ENCODE measurements around the gene PRDX3.

The PRDX3 gene

DNA sequence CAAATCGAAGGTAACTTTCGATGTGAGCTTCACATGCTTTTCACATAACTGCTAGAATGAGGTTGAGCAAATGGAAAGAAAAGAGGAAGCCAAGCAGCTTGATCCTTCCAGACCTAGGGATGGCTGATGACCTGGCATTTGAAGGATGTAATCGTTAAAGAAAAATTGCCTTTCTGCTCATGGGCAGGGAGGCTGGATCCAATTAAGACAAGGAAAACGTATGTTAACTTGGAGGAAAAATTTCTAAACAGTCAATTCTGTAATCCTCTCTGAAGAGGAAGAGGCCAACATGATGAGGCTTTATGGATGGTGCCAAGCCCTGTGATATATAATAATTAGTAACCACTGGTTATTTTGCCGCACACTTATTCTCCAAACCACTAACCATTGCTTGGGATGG is 41.3 kb upstream of the PRDX3 start:
- no peak overlapping the region for H3K4me3 ChIP-seq (ENCODE audit: low read depth, low read length)
- DNase-seq (ENCODE audit: low read depth): no peak
- TF ChIP-seq, protein P1, sequence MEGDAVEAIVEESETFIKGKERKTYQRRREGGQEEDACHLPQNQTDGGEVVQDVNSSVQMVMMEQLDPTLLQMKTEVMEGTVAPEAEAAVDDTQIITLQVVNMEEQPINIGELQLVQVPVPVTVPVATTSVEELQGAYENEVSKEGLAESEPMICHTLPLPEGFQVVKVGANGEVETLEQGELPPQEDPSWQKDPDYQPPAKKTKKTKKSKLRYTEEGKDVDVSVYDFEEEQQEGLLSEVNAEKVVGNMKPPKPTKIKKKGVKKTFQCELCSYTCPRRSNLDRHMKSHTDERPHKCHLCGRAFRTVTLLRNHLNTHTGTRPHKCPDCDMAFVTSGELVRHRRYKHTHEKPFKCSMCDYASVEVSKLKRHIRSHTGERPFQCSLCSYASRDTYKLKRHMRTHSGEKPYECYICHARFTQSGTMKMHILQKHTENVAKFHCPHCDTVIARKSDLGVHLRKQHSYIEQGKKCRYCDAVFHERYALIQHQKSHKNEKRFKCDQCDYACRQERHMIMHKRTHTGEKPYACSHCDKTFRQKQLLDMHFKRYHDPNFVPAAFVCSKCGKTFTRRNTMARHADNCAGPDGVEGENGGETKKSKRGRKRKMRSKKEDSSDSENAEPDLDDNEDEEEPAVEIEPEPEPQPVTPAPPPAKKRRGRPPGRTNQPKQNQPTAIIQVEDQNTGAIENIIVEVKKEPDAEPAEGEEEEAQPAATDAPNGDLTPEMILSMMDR (conservative IDR thresholded peaks at IDR 0.05; ENCODE audit: low read depth, low read length): no peak

DNA sequence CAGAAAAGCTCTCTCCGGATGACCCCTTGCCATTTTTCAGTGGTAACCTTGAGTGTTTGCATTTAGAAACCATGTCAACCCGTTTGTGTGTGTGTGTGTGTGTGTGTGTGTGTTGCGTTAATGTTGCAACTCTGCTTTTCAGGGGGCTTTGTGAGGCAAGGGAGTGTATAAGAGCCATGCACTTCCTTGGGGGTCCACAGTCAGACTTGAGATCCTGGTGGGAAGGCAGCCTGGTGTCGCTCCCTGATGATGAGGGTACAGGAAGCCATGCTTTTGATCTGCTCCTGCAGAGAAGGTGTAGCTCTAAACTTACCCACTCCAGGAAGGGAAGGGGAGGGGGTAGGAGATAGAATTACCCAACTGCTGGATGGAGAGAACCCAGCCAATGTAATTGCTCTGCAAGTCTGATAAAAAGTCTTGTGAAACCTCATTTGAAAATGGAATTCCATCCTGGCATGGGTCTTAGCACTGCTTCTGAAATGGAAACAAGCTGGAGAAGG is 39.4 kb upstream of the PRDX3 start:
- H3K4me3 ChIP-seq (ENCODE audit: low read depth, low read length): no peak overlapping the region
- TF ChIP-seq, protein P1 (conservative IDR thresholded peaks at IDR 0.05; ENCODE audit: low read depth, low read length): no peak
- DNase-seq (ENCODE audit: low read depth): peak; percentile 76

DNA sequence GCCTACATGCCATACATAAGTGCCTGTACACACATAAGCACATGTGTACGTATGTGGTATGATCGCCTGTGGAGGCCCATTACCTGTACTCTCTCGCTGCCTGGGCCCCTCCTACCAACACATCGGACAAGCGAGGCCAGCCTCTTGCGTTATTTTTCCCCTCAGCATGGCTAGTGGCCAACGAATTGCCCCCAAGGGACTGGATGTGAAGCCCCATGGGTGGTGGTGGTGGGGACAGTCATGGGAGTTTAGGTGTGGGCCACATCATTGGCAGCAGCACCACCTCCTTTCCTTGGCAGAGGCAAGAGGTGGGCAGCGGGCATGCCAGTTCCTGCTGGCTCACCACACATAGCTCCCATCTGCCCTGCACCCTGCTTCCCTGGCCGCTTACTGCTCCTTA is 38.8 kb upstream of the PRDX3 start:
- DNase-seq (ENCODE audit: low read depth): no peak
- no peak overlapping the region for H3K4me3 ChIP-seq (ENCODE audit: low read depth, low read length)
- TF ChIP-seq, protein P1 (conservative IDR thresholded peaks at IDR 0.05; ENCODE audit: low read depth, low read length): no peak

DNA sequence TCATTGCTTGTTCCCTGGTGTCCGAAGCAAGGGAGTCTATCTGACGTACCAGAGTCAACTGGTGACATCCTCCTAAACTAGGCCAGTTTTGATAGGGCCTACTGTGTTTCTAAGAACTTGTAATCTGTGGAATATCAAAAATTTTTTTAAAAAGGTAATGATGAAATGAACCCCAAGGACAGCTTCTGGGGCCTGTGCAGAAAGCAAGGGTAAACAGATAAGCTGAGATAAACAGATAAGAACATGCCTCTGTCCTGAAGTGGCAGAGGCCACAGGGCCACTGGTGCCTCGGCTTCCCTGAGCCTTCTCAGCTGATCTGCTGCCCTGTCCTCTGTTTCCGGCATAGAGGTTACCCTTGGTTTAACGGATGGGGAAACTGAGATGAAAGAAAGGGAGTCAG is 37.5 kb upstream of the PRDX3 start:
- no peak overlapping the region for H3K4me3 ChIP-seq (ENCODE audit: low read depth, low read length)
- TF ChIP-seq, protein P1 (conservative IDR thresholded peaks at IDR 0.05; ENCODE audit: low read depth, low read length): no peak
- DNase-seq (ENCODE audit: low read depth): no peak

DNA sequence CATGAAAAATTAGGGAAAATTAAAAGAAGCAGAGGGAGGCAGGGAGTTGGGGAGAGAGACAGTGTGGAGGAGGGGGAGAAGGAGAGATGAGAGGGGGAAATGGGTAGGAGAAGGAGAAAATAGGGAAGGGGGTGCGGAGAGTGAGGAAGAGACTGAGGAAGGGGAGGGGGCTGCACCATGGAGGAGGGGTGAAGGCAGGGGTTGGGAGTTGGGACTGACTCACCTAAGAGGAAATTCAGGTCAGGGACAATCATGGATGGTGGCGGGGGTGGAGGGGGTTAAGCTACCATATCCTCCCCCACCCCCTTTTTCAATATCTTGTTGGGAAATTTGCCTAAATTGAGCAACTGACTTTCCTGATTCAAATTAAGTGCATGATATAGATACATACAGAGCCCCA is 36.8 kb upstream of the PRDX3 start:
- DNase-seq (ENCODE audit: low read depth): no peak
- TF ChIP-seq, protein P1 (conservative IDR thresholded peaks at IDR 0.05; ENCODE audit: low read depth, low read length): no peak
- H3K4me3 ChIP-seq (ENCODE audit: low read depth, low read length): no peak overlapping the region

DNA sequence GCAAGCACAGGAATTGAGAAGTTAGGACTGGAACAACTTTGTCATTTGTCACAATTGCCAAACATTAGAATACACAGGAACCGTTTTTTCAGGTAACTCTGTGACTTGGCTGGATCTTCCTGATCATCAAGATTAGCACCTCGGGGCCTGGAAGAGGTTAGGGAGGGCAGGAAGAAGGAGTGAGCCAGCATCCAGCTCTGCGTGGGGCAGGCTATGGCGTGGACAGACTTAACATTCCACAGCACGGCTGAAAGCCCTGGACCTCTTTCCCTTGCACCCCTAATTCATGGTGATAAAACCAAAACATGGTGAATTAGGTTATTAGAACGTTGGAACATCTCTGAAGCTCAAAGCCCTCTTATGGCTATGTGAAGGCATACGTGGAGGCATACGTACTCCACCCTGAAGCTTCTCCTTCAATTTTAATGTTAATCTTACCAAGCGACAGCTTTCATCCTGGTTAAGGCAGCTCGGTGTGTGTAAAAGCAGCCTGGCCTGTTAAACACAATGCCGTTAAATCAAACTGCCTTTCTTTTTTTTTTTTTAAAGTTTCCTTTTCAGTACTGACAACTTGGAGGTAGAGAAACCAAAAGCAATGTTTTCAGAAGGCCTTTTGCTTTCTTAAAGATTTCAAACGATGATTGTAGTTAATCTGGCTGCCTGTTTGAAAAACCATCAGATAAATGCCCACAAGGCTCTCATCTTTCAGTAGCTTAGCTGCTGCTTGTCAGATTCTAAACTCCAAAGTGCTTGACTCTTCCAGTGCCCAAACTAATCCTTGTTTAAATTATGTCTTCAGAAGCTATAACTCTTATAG is 33.2 kb upstream of the PRDX3 start:
- TF ChIP-seq, protein P1 (conservative IDR thresholded peaks at IDR 0.05; ENCODE audit: low read depth, low read length): no peak
- DNase-seq (ENCODE audit: low read depth): peak; percentile 54
- H3K4me3 ChIP-seq (ENCODE audit: low read depth, low read length): no peak overlapping the region

DNA sequence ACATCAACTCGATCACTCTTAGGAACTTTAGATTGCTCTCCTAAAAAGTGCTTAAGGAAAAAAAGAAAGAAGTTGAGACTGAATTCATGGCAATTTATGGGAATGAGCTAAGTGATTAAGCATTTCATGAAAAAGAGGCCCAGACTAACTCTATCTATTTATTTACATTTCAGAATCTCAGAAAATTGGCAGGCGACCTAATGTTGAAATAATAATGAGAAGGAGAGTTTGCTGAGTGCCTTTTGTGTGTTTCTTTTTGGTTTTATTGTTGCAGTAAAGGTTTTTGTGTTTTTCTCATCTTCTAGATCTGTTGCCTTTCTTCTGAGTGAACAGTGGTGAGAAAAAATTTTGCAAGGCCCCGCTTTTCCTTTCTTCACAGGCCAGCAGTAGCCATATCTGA is 32.6 kb upstream of the PRDX3 start:
- H3K4me3 ChIP-seq (ENCODE audit: low read depth, low read length): no peak overlapping the region
- TF ChIP-seq, protein P1 (conservative IDR thresholded peaks at IDR 0.05; ENCODE audit: low read depth, low read length): no peak
- peak; percentile 87 for DNase-seq (ENCODE audit: low read depth)
